Osteoblast (primary cell): ENCODE results near the gene RXRG. TPM values are rescaled to one million over a fixed set of nuclear protein-coding genes. Genes with fewer than 3 reads are reported as not detected.

ENCODE experiments used
- DNase-seq: peaks from one replicate; pipeline ENCODE4 v3.0.0; 2011; ENCODE audit warnings: low spot score, mixed read lengths; ENCODE audit not compliant: insufficient read length; ENCODE audit errors: missing footprints
- H2AFZ ChIP-seq: 2 replicates; pipeline ENCODE4 v1.6.0; 2011; ENCODE audit warnings: mild to moderate bottlenecking, low read length
- H3K27ac ChIP-seq: 2 replicates; pipeline ENCODE4 v1.5.1; 2011; ENCODE audit warnings: mild to moderate bottlenecking, low read depth, low read length, moderate library complexity
- H3K27me3 ChIP-seq: 2 replicates; pipeline ENCODE4 v1.6.0; 2012; ENCODE audit warnings: mild to moderate bottlenecking, control low read depth, inconsistent platforms, low read length, moderate library complexity; ENCODE audit not compliant: insufficient read depth
- H3K36me3 ChIP-seq: 2 replicates; pipeline ENCODE4 v1.5.1; 2011; ENCODE audit warnings: mild to moderate bottlenecking, low read length, control low read depth, moderate library complexity; ENCODE audit not compliant: insufficient read depth
- H3K4me1 ChIP-seq: 2 replicates; pipeline ENCODE4 v1.5.1; 2011; ENCODE audit warnings: mild to moderate bottlenecking, low read length, control low read depth, moderate library complexity; ENCODE audit not compliant: insufficient read depth
- H3K4me2 ChIP-seq: 2 replicates; pipeline ENCODE4 v1.6.0; 2011; ENCODE audit warnings: mild to moderate bottlenecking, low read length; ENCODE audit not compliant: insufficient read depth
- H3K4me3 ChIP-seq: fragments of 200-600 bp; sonication (generic); 3 replicates; pipeline ENCODE4 v1.5.1; 2012; ENCODE audit warnings: mild to moderate bottlenecking, low read length, inconsistent platforms; ENCODE audit not compliant: insufficient read depth
- H3K79me2 ChIP-seq: 2 replicates; pipeline ENCODE4 v1.6.0; 2012; ENCODE audit warnings: mild to moderate bottlenecking, low read length, control low read depth, inconsistent platforms; ENCODE audit not compliant: insufficient read depth
- H3K9me3 ChIP-seq: 2 replicates; pipeline ENCODE4 v1.5.1; 2011; ENCODE audit warnings: low read depth, low read length, control low read depth
- H4K20me1 ChIP-seq: 2 replicates; pipeline ENCODE4 v1.6.0; 2012; ENCODE audit warnings: mild to moderate bottlenecking, low read length, control low read depth; ENCODE audit not compliant: insufficient read depth
- total RNA-seq: library from RNA; depleted of rRNA; stranded (reverse); fragments of >200 nt; gene quantifications from 2 replicates; pipeline ENCODE4 v1.2.3, GENCODE V29; 2012
- TF ChIP-seq, protein P1 (sequence below): IDR thresholded peaks from 2 replicates; pipeline ENCODE4 v1.5.1; 2011; ENCODE audit warnings: mild to moderate bottlenecking, low read depth, low read length, moderate library complexity; ENCODE audit errors: extremely low read depth

Gene RXRG
- total RNA-seq, 1 donor, result not detected

DNA sequence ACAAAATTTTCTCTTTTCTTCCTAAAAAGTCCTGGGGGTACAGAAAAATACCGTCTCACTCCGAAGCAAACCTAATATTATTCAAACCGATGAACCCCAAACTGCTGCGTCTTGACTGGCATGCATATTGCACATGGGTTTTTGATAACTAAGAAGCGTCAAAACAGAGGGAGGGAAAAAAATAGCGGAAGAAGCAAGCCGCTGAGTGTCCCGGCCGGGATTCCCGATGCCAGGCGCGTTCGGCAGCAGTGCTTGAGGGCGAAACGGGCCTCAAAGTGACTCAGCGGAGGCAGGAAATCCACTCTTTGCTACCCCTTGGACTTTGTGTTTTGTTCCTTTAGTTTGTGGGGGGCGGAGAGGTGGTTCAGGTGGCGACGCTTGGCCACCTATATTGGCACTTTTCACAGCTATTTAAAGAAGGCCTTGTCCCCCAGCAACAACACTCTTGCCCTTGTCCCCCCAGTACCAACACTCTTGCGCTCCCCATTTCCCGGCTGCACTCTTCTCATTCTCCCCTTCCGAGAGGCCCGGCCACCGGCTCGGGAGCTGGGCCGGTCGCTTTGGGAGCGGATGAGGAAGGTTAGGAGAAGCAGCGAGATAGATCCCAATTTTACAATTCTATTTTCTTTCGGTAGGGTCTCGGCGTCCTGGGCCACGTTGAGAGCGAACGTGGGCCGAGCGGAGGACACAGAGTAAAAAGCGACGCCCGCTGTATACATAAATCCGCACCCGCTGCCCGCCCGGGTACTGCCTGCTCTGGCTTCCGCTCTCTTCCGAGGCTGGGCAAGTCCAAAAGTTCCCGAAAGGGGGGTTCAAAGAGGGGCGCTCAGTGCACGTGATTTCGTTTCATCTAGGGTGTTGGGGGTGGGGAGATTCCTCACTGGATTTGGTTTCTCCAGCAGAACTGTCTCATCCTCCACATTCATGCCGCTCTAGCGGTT, 90.9 kb downstream of the RXRG start:
- Histone ChIP-seq H3K36me3 (no peaks in the 10 kb centered on the region), H3K9me3 (no peaks in the 10 kb centered on the region), H3K27me3 (peaks cover 51% of the 10 kb centered on the region), H2AFZ (no peak overlapping the region), H4K20me1 (no peaks in the 10 kb centered on the region), H3K4me3 (no peak overlapping the region), H3K27ac (no peak overlapping the region), H3K4me2 (no peak overlapping the region), H3K4me1 (no peaks in the 10 kb centered on the region), H3K79me2 (no peaks in the 10 kb centered on the region)
- DNase-seq, result no peak
- TF ChIP-seq, protein P1, sequence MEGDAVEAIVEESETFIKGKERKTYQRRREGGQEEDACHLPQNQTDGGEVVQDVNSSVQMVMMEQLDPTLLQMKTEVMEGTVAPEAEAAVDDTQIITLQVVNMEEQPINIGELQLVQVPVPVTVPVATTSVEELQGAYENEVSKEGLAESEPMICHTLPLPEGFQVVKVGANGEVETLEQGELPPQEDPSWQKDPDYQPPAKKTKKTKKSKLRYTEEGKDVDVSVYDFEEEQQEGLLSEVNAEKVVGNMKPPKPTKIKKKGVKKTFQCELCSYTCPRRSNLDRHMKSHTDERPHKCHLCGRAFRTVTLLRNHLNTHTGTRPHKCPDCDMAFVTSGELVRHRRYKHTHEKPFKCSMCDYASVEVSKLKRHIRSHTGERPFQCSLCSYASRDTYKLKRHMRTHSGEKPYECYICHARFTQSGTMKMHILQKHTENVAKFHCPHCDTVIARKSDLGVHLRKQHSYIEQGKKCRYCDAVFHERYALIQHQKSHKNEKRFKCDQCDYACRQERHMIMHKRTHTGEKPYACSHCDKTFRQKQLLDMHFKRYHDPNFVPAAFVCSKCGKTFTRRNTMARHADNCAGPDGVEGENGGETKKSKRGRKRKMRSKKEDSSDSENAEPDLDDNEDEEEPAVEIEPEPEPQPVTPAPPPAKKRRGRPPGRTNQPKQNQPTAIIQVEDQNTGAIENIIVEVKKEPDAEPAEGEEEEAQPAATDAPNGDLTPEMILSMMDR, result no peak

DNA sequence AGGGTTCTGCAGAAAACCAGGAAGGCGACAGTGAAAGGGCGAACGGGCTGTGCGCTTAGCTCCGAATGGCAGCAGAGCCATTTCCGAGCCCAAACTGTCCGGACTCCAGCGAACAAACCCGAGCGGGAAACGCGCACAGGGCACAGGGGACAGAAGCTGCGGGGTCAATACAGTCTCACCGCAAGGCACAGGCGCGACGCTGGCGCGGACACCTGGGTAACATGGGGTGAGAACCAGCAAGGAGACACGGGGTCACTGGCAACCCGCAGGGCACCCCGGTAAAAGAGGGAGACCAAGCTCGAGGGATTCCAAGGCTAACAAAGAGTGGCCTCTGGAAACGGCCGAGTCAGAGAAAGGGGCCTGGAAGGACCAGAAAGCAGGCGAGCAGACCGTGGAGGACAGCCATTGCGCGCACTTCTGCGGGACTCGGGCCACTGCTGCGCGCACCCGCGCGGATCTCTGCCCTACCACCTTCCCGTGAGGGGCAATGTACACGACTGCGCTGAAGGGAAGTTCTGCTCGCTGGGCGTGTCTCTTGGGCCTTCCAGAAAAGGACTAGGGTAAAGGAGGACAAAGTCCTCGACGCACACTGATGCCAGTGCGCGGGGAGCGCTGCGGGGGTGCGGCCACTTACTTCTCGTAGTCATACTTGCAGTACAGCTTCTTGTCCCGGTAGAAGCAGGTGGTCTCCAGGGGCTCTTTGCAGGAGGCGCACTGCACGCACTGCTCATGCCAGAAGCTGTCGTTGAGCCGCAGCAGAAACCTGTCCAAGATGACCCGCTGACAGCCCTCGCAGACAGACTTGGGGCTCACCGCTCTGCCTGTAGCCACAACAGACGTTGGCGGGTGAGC, 92.3 kb downstream of the RXRG start:
- no peaks in the 10 kb centered on the region for H3K4me1 ChIP-seq
- H3K27ac ChIP-seq, result no peak overlapping the region
- no peak overlapping the region for H3K4me3 ChIP-seq
- H3K27me3 ChIP-seq, result peaks cover 44% of the 10 kb centered on the region
- TF ChIP-seq, protein P1, result no peak
- DNase-seq, result no peak
- H3K9me3 ChIP-seq, result no peaks in the 10 kb centered on the region
- H4K20me1 ChIP-seq, result no peaks in the 10 kb centered on the region
- no peak overlapping the region for H3K4me2 ChIP-seq
- no peaks in the 10 kb centered on the region for H3K36me3 ChIP-seq
- H3K79me2 ChIP-seq, result no peaks in the 10 kb centered on the region
- no peak overlapping the region for H2AFZ ChIP-seq

DNA sequence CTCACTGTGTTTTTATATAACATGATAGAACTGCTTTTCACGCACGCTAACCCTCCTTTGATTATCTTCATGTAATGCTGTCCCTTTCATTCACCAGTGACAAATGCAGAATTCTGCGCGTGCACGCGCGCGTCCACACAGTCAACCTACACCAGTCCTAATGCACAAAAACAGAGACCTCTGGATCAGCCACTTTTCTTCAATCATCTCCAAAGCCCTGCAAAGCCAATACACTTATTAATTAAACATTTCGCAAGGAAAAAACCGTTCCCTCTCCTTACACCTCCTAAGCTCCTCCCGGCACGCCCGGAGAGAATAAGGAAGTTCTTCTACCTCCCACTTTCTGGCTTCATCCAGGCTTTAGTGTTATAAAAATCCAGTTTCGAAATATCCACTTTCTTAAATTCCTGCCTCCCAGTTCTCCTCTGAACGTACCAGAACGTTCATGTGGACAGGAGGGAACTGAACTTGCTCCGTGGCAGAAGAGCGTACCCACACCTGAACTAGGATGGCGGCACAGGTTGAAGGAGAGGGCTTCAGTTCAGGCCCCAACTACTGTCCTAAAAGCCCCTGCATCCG, 93.0 kb downstream of the RXRG start:
- TF ChIP-seq, protein P1, result no peak
- Histone ChIP-seq H3K9me3 (no peaks in the 10 kb centered on the region), H3K27me3 (peaks cover 38% of the 10 kb centered on the region), H3K4me1 (no peaks in the 10 kb centered on the region), H3K36me3 (no peaks in the 10 kb centered on the region), H3K79me2 (no peaks in the 10 kb centered on the region), H3K27ac (no peak overlapping the region), H2AFZ (no peak overlapping the region), H3K4me3 (no peak overlapping the region), H4K20me1 (no peaks in the 10 kb centered on the region), H3K4me2 (no peak overlapping the region)
- DNase-seq, result peak; percentile 73

Other genes with a start within 250 kb of the RXRG start
- gene LMX1A, start 88.4 kb downstream of the RXRG start, total RNA-seq, result not detected in 2 replicates
- gene LRRC52, start 98.9 kb upstream of the RXRG start, total RNA-seq, result not detected in 2 replicates
- 128 and 207 TPM in 2 replicates for gene MGST3, start 186.1 kb upstream of the RXRG start, total RNA-seq